Keratinocyte (primary cell): ENCODE data around the gene HSPA8.
"Not testable (repeated sequence)": the region's sequence is repeated elsewhere in the genome, so short reads cannot be mapped to it uniquely, and the experiment has no call there.

Source experiments
- EZH2 ChIP-seq: IDR thresholded peaks from one replicate; pipeline ENCODE4 v1.6.1; 2012; ENCODE audit warnings: inconsistent platforms, mild to moderate bottlenecking, low read length, moderate library complexity
- TF ChIP-seq, protein P1 (sequence below), 3 experiments: IDR thresholded peaks in 1 of 3; conservative IDR thresholded peaks in 1 of 3; optimal IDR thresholded peaks in 1 of 3; 2 replicates in 2 of 3; 3 replicates in 1 of 3; pipeline versions ENCODE3 to v1.5.1; 2011; ENCODE audit warnings: low read length in 3 of 3, mild to moderate bottlenecking in 3 of 3, moderate library complexity in 2 of 3, control low read depth in 1 of 3, inconsistent platforms in 1 of 3; ENCODE audit not compliant: insufficient read depth in 2 of 3; ENCODE audit errors: extremely low read depth in 1 of 3

GRCh38 chr11:123087657-123088056, 25.7 kb upstream of the HSPA8 start:
- TF ChIP-seq, protein P1, sequence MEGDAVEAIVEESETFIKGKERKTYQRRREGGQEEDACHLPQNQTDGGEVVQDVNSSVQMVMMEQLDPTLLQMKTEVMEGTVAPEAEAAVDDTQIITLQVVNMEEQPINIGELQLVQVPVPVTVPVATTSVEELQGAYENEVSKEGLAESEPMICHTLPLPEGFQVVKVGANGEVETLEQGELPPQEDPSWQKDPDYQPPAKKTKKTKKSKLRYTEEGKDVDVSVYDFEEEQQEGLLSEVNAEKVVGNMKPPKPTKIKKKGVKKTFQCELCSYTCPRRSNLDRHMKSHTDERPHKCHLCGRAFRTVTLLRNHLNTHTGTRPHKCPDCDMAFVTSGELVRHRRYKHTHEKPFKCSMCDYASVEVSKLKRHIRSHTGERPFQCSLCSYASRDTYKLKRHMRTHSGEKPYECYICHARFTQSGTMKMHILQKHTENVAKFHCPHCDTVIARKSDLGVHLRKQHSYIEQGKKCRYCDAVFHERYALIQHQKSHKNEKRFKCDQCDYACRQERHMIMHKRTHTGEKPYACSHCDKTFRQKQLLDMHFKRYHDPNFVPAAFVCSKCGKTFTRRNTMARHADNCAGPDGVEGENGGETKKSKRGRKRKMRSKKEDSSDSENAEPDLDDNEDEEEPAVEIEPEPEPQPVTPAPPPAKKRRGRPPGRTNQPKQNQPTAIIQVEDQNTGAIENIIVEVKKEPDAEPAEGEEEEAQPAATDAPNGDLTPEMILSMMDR (optimal IDR thresholded peaks at IDR 0.05 in 1 of 3, IDR thresholded peaks at IDR 0.05 in 1 of 3, conservative IDR thresholded peaks at IDR 0.05 in 1 of 3; ENCODE audit: extremely low read depth in 1 of 3, insufficient read depth in 2 of 3, low read length in 3 of 3), result not testable (repeated sequence)
- not testable (repeated sequence) for TF ChIP-seq EZH2
